NCI-H1436 treated with DMSO at 0.1 percent for 48 hours (cell line): ENCODE measurements around the gene OR51B2.
"Not testable (repeated sequence)": the region's sequence is repeated elsewhere in the genome, so short reads cannot be mapped to it uniquely, and the experiment has no call there.

ENCODE experiments used
- DNase-seq: peaks from one replicate; lab custom pipeline; 2025; lab: John Stamatoyannopoulos, UW

The OR51B2 gene

GRCh38 chr11:5324197-5324596 lies at the start of gene OR51B2:
Gene OR51B2, minus strand, starts transcription at chr11:5324297. Its CDS starts 0 bp downstream, at chr11:5324297.
- no peak for DNase-seq

- no peak for DNase-seq
These were observed 45.7 kb upstream of the OR51B2 start for GRCh38 chr11:5369789-5370188.

- no peak for DNase-seq
These were observed 44.5 kb upstream of the OR51B2 start for GRCh38 chr11:5368502-5369043.

GRCh38 chr11:5367448-5368074 lies 43.5 kb upstream of the OR51B2 start:
- DNase-seq, result no peak

GRCh38 chr11:5366856-5367255 lies 42.8 kb upstream of the OR51B2 start:
- DNase-seq, result no peak

- DNase-seq, result not testable (repeated sequence)
These were observed 42.3 kb upstream of the OR51B2 start for GRCh38 chr11:5366365-5366764.

- DNase-seq, result no peak
These were observed 40.1 kb upstream of the OR51B2 start for GRCh38 chr11:5364214-5364613.

GRCh38 chr11:5363679-5364078 lies 39.6 kb upstream of the OR51B2 start:
- no peak for DNase-seq

GRCh38 chr11:5362017-5362625 lies 38.0 kb upstream of the OR51B2 start:
- no peak for DNase-seq

GRCh38 chr11:5356031-5356430 lies 31.9 kb upstream of the OR51B2 start:
- DNase-seq, result not testable (repeated sequence)

GRCh38 chr11:5351208-5351607 lies 27.1 kb upstream of the OR51B2 start, which contains the start of gene OR51B6:
Gene OR51B6, plus strand, starts transcription at chr11:5351508. Its CDS starts 0 bp downstream, at chr11:5351508.
- DNase-seq, result no peak

GRCh38 chr11:5349550-5349949 lies 25.5 kb upstream of the OR51B2 start:
- no peak for DNase-seq

- no peak for DNase-seq
These were observed 24.6 kb upstream of the OR51B2 start for GRCh38 chr11:5348551-5349194.

- no peak for DNase-seq
These were observed 21.7 kb upstream of the OR51B2 start for GRCh38 chr11:5345831-5346230.

- DNase-seq, result no peak
These were observed 19.6 kb upstream of the OR51B2 start, which contains the start of gene OR51B5 for GRCh38 chr11:5343474-5344335. Gene OR51B5, minus strand, starts transcription at chr11:5343524. Its CDS starts 0 bp downstream, at chr11:5343524.

- DNase-seq, result no peak
These were observed 15.8 kb upstream of the OR51B2 start for GRCh38 chr11:5339771-5340322.

GRCh38 chr11:5337253-5337652 lies 13.2 kb upstream of the OR51B2 start:
- DNase-seq, result not testable (repeated sequence)

- DNase-seq, result no peak
These were observed 12.2 kb upstream of the OR51B2 start for GRCh38 chr11:5336331-5336730.

- no peak for DNase-seq
These were observed 11.1 kb upstream of the OR51B2 start for GRCh38 chr11:5335170-5335569.

GRCh38 chr11:5317292-5317691 lies 6.8 kb downstream of the OR51B2 start:
- DNase-seq, result no peak

- not testable (repeated sequence) for DNase-seq
These were observed 10.6 kb downstream of the OR51B2 start for GRCh38 chr11:5313326-5314023.
